Kidney capillary endothelial cell (primary cell): ENCODE measurements around the gene ADH7.
"Not testable (repeated sequence)": the region's sequence is repeated elsewhere in the genome, so short reads cannot be mapped to it uniquely, and the experiment has no call there.

Source experiments
- DNase-seq: peaks from one replicate; pipeline ENCODE4 v3.0.0-alpha.2; 2018; ENCODE audit warnings: low spot score

ADH7 gene

DNA sequence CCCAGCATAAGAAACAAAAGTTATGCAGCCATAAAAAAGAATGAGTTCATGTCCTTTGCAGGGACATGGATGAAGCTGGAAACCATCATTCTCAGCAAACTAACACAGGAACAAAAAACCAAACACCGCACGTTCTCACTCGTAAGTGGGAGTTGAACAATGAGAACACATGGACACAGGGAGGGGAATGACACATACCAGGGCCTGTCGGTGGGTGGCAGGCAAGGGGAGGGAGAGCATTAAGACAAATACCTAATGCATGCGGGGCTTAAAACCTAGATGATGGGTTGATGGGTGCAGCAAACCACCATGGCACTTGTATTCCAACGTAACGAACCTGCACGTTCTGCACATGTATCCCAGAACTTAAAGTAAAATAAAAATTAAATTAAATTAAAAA lies 19.4 kb downstream of the ADH7 start:
- not testable (repeated sequence) for DNase-seq

DNA sequence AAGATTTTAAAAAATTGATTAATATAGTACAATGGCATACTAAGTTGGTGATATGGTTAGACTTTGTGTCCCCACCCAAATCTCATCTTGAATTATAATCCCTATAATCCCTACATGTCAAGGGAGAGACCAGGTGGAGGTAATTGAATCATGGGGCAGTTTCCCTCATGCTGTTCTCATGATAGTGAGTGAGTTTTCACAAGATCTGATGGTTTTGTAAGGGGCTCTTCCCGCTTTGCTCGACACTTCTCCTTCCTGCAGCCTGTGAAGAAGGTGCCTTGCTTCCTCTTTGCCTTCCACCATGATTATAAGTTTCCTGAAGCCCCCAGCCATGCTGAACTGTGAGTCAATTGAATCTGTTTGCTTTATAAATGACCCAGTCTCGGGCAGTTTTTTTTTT lies 20.2 kb downstream of the ADH7 start:
- not testable (repeated sequence) for DNase-seq

DNA sequence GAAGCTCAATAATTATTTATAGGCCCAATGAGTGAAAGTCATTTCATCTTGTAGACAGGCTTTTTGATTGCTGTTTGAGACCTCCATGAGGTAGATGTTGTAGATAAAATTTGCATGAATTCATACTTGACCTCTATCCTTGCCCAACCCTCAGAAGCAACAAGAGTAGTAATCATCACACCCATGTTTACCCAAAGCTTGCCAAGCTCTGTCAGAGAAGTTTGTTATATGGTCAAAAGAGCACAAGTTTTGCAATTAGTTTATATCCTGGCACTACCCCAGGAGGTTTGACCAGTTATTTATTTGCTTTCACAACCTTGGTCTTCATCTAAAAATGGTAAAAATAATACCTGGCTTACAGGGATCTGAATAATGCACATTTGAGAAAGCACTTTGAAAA lies 20.7 kb downstream of the ADH7 start:
- no peak for DNase-seq

DNA sequence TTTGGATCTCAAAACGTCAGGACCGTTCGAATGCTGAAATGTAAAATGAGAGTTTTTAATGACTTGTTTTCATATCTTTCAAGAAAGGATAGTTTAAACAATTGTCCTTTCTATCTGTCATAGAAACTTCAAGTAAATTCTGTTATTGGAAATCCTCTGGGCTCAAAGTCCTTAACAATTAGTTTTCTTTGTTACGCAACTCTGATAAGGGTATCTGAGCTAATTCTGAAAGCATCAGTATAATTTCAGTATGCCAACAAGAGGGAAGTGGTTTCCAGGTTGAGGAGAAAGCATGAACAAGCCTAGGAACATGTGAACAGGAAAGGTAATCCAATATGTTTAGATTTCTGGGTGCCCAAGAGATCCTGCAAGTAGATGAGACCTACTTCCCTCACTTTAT lies 22.0 kb downstream of the ADH7 start:
- DNase-seq, result no peak

DNA sequence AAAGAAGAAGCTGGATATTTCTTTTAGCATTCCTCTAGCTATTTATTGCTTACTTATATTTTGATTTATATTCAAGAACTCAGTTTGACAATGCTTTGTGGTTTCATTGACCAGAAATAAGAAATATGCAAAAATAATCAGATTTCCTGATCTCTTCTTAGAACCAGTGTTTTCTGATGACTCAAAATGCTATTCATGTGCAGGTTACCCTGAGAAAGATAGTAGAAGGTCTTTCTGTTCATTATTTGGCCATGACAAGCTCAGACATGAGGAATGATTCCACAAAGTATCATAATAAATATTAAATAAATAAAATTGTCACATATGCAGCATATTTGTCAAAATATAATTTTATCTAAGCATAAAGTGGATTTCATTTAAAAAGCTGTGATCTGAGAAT lies 24.1 kb downstream of the ADH7 start:
- DNase-seq, result no peak

DNA sequence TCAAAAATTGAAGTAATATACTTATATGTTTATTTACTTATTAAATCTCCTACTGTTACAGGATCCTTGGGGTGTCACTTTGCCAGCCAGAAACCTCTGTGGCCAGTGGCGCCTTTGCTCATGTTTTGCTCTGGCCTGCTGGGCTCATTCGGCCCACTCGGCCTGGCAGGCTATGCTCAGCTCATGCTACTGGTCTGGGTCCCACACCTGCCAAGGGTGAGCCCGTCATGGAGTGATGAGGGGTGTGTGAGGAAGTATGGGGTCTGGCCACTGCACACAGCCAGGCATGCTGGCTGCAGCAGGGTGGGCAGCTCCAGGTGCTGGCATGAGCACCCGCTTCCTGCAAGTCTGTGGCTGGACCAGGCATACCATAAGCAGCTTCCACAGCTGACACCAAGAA lies 25.1 kb downstream of the ADH7 start:
- no peak for DNase-seq

DNA sequence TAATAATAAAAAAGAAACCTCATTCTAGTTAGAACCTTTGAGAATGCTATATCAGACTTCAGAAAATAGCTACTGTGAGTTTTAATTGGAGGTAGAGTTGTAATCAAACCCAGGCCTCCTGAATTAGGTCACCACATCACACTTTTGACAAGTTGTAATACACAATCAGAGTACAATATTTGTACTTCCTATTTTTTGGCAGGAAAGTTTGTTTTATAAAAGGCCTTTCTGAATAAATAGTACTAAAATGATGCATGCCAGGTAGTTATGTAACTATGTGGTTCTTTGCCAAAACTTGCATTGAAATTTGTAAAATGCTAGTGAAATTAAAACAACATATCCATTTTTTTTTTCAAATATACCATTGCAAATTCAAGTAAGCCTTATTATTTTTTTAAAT lies 26.8 kb downstream of the ADH7 start:
- DNase-seq, result no peak

DNA sequence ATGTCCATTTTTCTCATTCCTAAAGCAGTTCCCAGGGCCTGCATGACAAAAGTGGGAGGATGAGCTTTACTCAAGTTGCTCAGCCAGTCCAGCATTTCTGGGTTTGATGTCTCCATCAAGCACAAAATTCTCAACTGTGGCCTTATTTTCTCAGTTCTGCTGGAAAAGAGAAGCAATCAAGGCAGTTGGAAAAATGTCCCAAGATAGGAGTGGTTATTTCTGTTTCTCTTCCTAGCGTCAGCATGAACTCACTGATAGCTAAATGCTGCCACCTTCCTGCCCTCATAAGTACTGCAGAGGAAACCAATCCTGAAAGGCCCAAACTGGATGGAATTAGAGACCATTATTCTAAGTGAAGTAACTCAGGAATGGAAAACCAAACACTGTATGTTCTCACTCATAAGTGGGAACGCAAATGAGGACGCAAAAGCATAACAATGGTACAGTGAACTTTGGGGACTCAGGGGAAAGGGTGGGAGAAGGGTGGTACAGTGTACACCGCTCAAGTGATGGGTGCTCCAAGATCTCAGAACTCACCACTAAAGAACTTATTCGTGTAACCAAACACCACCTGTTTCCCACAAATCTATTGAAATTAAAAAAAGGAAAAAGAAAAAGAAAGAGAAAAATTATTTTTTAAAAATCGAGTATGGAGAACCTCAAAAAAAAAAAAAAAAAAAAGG lies 29.6 kb downstream of the ADH7 start:
- peak; percentile 66 for DNase-seq

DNA sequence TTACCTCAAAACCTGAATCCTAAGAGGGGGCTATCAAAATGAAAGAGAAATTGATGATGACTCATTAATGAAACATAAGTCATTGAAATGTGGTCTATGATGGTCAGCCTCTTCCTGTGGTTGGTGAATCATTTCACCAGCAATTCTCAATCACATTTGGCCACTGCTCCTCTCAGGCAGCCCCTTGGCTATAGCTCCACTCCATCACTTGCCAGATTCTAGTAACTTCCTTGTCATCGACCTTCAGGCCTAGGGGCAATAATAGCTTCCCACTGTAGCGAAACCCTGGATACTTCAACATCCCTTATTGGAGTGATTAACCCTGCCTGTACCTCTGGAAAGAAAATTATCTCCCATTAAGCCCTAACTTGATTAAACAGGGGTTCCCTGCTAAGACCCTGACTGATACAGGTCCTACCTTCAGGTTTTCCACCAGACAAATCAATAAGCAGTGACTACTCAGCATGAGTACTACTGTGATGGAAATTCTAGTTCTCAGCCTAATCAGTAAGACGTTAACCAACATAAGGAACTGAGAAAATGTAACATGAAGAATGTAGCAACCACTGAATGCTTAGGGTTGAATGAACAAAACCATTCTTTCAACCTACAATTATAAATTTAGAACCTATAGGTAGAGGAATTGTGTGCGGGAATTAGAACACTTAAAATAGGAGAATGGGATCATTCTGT lies 30.4 kb downstream of the ADH7 start:
- peak; percentile 67 for DNase-seq

DNA sequence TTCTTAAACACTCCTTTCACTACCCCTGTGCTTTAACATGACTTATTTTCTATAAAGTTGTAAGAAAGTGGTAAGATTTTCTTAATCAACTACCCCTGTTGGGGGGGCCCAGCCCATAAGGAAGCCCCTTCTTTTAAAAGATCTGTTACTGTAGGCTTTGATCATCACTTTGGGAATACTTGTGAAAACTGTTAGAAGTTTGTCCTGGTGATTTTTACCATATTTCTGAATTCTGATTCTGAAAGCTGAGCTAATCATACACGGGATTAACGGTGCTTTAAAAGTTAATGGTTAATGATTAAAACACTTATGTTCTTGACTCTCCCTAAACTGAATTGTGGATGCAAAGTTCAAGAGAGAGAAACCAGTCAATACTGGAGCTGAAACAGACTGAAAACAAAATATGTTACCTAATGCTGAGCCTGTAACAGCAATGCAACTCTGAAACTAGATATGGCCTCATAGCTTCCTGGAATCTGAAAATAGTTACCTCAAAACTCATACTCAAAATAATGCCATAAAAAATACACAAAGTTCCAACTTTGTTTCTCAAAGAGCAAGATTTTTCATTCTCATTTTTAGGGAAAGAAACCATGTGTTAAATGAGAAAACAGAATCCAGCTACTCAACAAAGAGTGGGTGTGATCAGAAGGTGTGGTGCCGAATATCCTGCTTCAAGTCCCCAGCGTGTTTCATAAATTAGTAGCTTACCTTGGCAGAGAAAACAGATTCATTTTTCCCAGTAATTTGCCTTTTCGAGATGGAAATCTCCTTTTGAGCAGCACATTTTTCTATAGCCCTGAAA lies 31.6 kb downstream of the ADH7 start:
- no peak for DNase-seq

DNA sequence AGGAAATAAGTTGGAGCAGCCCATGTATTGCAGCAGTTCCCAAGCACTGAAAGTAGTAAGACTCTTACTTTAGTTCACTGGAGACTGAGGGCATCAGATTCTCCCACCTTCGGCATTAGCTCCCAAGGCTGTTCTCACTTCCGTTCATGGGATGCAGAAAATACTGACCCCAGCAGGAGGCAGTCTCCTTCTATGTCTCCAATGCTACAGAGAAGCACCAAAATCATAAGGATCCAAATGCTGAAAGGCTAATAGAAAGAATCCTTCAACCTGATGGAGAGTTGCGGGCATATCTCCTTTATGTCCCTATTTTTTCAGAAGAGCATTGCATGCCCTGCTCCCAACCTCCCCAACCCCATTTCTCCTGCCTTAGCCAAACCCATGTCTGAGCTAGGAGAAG lies 32.4 kb downstream of the ADH7 start:
- no peak for DNase-seq

DNA sequence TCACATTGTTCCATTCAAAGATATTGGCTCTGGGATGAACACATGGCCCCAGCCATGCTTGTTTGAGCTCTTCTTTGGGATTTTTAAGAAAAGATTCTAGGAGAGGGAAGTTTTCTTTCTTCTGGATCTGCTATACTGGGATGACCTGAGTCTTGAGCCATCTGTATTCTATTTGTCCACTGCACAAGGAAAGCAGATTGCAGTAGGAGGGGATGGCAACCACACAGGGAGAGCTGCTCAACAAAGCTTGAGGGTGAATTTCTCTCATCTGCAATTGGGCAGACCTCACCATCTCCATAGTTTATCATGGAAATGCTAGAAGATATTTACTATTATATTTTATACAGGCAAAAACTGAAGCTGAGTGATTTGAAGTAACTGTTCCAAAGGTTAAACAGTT lies 34.3 kb downstream of the ADH7 start:
- no peak for DNase-seq

DNA sequence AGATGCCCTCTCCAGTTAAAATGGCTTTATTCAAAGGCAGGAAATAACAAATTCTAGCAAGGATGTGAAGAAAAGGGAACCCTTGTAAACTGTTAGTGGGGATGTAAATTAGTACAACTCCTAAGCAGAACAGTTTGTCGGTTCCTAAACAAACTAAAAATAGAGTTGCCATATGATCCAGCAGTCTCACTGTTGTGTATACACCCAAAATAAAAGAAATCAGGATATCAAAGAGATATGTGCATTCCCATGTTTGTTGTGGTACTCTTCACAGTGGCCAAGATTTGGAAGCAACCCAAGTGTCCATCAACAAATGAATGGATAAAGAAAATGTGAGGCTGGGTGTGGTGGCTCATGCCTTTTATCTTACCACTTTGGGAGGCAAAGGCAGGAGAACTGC lies 36.1 kb downstream of the ADH7 start:
- no peak for DNase-seq

DNA sequence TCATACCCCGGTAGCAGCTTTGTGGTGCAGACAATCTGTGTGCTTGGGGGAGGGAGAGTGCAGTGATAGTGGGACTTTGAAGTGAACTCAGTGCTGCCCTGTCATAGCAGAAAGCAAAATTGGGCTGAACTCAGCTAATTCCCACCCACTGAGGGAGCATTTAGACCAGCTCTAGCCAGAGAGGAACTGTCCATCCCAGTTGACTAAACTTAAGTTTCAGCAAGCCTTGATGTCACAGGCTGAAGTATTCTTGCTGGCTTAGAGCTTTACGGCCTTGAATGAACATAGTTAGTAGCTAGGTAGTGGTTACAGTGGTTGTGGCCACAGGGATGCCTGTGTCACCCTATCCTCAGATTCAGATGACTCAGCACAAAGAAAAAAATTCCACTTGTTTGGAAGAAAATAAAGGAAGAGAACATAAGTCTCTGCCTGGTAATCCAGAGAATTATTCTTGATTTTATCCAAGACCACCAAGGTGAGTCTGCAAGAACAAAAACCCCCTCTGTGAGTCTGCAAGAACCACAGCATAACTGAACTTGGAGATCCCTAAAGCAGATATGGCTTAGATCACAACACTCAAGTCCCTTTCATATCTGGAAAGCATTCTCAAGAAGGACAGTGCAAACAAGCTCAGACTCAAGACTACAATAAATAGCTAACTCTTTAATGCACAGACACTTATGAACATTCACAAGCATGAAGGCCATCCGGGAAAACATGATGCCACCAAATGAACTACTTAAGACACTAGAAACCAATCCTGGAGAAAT lies 39.4 kb downstream of the ADH7 start:
- DNase-seq, result no peak

DNA sequence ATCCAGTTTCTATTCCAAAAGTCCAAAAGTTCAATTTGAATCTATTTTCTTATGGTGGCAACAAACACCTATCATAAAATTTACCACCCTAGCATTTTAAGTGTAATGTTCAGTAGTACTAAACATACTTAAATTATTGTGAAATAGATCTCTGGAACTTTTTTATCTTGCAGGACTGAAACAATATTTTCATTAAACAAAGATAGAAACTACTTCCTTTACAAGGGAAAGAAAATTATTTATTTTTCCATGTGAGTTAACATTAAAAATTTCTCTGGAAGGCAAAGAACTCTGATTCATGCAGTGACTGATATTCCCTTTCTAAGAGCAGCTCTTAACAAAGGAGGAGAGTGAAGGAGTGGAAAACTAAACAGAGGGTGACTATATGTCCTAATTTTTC lies 40.2 kb downstream of the ADH7 start:
- no peak for DNase-seq

DNA sequence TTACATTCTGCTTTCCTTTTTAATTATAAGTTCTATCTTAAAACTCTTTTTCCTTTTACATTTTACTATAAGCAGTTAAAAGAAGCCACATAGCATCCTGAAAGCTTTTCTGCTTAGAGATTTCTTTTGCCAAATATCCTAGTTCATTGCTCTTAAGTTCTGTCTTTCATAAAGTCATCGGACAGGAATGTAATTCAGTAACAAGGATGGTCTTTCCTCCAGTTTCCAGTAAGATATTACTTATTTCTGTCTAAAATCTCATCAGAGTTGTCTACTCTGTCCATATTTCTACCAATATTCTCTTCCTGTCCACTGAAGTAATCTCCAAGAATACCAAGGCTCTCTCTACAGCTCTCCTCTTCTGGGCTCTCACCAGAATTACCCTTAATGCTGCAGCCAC lies 45.1 kb downstream of the ADH7 start:
- no peak for DNase-seq

DNA sequence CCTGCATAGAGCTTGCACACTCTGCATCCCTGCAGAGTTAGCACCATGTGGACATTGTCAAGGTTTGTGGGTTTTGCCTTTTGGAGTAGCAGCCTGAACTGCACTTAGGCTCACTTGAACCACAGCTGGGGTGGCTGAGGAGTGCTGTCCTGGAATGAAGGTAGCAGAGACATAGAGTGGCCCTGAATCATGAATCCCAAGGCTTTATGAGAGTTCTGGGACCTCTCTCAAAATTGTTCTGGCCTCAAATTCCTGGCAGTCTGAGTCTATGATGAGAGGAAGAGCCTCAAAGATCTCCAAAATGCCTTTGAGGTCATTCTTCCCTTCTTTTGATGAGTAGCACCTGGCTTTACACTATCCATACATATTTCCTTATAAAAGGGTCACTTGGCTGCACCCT lies 45.5 kb downstream of the ADH7 start:
- no peak for DNase-seq

DNA sequence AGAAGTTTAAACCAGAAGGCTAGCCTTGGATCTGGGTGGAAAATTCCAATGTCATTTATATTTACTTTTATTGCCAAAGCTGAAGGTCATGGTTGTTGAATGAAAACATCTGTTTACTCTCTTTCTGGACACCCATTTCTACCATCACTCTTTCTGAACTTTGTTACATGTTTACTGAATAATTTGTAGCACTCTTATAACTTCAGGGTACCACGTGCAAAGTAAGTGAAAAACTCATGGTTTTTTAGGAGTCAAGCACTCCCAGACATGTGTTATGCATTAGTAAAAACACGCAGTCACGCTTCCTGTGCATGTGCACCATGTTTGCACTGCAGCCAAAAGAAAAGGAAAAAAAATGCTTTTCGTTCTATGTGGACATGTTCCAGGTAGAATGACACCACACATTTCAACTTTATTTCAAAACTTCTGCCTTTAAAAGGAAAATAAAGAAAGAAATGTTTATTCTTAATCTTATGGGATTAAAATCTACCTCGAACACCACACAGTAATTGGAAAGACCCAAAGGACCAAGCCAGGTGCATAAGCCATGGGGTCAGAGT lies 51.2 kb downstream of the ADH7 start:
- DNase-seq, result no peak

DNA sequence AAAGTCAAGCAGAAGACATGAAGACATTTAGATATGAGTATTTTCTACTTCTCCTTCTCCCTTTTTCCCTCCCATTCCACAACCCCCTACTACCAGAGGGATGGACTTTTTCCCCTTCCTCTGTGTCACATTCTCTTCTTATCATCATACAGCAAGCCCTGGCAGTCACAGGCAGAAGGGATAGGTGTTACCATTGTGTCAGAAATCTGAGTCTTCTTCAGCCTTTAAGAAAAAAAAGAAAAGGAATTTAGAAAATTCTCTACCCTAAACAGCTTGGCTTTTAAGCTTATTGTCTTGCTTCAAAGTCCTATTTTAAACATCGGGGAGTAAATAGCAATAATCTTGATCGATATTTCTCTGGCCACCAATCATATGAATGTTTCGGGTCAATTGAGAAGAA lies 51.7 kb downstream of the ADH7 start:
- no peak for DNase-seq

DNA sequence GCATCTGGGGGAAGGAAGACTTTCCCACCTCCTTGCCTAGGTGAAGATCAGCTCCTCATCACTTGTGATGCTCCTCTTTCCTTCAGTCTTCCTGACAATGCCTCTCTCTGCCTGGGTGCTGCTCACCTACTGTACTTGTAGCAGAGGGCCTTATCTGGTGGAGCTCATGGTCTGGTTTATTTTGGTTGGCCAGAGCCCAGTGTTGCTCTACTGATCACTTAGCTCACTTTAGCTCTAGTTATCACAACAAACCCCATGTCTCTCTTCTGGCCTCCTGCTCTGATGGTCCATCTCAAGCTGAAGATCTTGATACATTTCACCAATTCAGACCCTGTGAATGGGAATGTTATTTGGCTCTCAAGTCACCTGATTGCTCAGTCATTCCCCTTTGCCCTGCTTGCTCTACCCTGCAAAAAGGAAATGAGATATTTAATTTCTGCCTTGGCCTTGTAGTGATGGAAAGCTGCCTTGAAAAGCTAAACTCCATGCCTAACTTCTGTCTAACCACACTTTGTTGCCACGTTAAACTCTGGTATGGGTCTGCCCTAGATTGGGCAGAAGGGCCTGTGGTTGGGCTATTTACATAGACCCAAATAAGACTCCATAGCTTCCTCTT lies 52.3 kb downstream of the ADH7 start:
- no peak for DNase-seq

DNA sequence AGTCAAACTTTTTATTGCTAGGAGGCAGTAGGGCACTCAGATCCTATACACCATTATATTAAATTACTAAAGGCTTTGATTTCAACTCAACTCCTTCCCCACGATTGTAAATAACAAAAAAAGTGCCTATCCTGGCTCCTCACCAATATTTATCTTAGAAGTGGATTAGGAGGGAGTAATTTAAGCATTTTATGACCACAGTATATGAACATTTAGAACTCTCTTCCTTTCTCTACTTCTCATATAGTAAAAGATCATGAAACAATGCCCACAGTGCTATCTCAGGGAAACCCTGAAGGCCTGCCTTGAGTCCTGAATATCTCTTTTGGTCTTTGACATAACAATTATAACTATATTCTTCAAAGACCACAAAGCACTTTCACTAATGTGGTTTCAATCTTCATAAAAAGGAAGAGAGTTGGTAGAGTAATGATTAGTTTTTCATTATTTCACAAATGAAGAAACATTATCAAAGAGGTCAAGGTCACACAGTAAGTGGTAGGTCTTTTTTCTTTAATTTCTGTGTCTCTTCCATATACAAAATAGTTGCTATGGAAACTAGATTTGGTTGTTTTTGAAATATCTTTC lies 53.5 kb downstream of the ADH7 start:
- DNase-seq, result no peak
